Mammary epithelial cell (primary cell): ENCODE data around the gene BNC2.

Experiments
- EZH2 ChIP-seq: IDR thresholded peaks from 2 replicates; pipeline ENCODE4 v1.6.1; 2012; ENCODE audit warnings: low read length, inconsistent platforms, borderline replicate concordance
- TF ChIP-seq, protein P1 (sequence below), 2 donors: IDR thresholded peaks in 1 of 2; conservative IDR thresholded peaks in 1 of 2; 2 replicates each; pipeline ENCODE4 v1.5.1; 2011 to 2012; ENCODE audit warnings: inconsistent platforms in 2 of 2, low read length in 2 of 2, mild to moderate bottlenecking in 2 of 2, control low read depth in 1 of 2, low read depth in 1 of 2; ENCODE audit not compliant: insufficient read depth in 1 of 2; ENCODE audit errors: extremely low read depth in 1 of 2

DNA sequence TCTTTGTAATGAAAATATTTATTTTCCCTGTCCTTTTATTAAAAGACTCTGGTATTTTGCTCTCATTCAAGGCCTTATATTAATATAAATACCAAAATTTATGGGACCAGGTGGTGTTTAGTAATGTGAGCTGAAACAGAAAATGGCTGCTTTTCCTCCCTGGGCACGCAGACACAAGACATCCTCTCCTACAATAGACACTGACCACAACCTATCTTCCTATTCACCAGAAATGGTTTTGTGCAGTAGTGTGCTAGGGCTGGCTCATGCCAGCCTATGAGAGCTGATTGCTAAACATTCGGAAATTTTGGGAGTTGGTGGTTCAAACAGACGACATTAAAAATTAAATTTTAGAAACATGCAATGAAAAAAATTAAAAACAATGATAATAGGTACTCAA, 338.2 kb downstream of the BNC2 start:
- TF ChIP-seq, protein P1, sequence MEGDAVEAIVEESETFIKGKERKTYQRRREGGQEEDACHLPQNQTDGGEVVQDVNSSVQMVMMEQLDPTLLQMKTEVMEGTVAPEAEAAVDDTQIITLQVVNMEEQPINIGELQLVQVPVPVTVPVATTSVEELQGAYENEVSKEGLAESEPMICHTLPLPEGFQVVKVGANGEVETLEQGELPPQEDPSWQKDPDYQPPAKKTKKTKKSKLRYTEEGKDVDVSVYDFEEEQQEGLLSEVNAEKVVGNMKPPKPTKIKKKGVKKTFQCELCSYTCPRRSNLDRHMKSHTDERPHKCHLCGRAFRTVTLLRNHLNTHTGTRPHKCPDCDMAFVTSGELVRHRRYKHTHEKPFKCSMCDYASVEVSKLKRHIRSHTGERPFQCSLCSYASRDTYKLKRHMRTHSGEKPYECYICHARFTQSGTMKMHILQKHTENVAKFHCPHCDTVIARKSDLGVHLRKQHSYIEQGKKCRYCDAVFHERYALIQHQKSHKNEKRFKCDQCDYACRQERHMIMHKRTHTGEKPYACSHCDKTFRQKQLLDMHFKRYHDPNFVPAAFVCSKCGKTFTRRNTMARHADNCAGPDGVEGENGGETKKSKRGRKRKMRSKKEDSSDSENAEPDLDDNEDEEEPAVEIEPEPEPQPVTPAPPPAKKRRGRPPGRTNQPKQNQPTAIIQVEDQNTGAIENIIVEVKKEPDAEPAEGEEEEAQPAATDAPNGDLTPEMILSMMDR (conservative IDR thresholded peaks at IDR 0.05 in 1 of 2, IDR thresholded peaks at IDR 0.05 in 1 of 2; ENCODE audit: extremely low read depth in 1 of 2, insufficient read depth in 1 of 2, low read depth in 1 of 2, low read length in 2 of 2) = no peak
- no peak for TF ChIP-seq EZH2
